Body of pancreas (tissue), 4 donors: ENCODE measurements around the gene DAZAP1.

Source experiments
- CTCF ChIP-seq, 7 experiments: fragments of 450-650 bp in 4 of 7; fragments of 200-600 bp in 3 of 7; sonication (generic) in 3 of 7; IDR thresholded peaks; one replicate each; pipeline ENCODE4 v1.5.1; 2016 to 2019; ENCODE audit warnings: antibody characterized with exemption in 7 of 7
- POLR2A ChIP-seq, 3 donors: fragments of 450-650 bp; IDR thresholded peaks; one replicate each; pipeline ENCODE4 v1.6.1; 2016; ENCODE audit warnings: antibody characterized with exemption in 3 of 3, mild to moderate bottlenecking in 2 of 3

- TF ChIP-seq CTCF (IDR thresholded peaks at IDR 0.05) (no peak), POLR2A (IDR thresholded peaks at IDR 0.05) (peak in 1 of 3 donors; percentile 7)
These were observed 33.7 kb upstream of the DAZAP1 start for GRCh38 chr19:1373534-1374249.
